MCF 10A (cell line): Measurements from ENCODE around the gene SIRPA. TPM values are rescaled to one million over a fixed set of nuclear protein-coding genes. Genes with fewer than 3 reads are reported as not detected.

Experiments
- BruUV-seq: library from RNA; stranded (reverse); fragments of 400-500 nt; replicated peaks from 2 replicates; lab custom pipeline; 2021; lab: Mats Ljungman, UMichigan
- CTCF ChIA-PET: fragments of 300-600 bp; sonication (Branson Sonifier 250); formaldehyde crosslinking; extraction: SDS; loops from one replicate; lab custom pipeline; 2021; ENCODE audit warnings: antibody characterized with exemption, inconsistent platforms; lab: Yijun Ruan, JAX
- POLR2A ChIA-PET: fragments of 300-600, 350-650 bp; sonication (Branson Sonifier 250); formaldehyde crosslinking; extraction: SDS; loops from one replicate; lab custom pipeline; 2020; ENCODE audit warnings: antibody characterized with exemption, inconsistent platforms; lab: Yijun Ruan, JAX
- DNase-seq: peaks from one replicate; pipeline ENCODE4 v3.0.0-alpha.2; 2018; ENCODE audit not compliant: unreplicated experiment
- H3K27ac Mint-ChIP-seq: one replicate; pipeline ENCODE4 v1.8.0; 2022; ENCODE audit warnings: mild to moderate bottlenecking, low read depth, mixed read lengths; ENCODE audit not compliant: unreplicated experiment
- H3K27me3 Mint-ChIP-seq: one replicate; pipeline ENCODE4 v1.8.0; 2022; ENCODE audit warnings: mixed read lengths; ENCODE audit not compliant: insufficient read depth, unreplicated experiment
- H3K36me3 Mint-ChIP-seq: one replicate; pipeline ENCODE4 v1.8.0; 2022; ENCODE audit warnings: mild to moderate bottlenecking, moderate library complexity, mixed read lengths; ENCODE audit not compliant: insufficient read depth, unreplicated experiment
- H3K4me1 Mint-ChIP-seq: one replicate; pipeline ENCODE4 v1.8.0; 2022; ENCODE audit warnings: mixed read lengths; ENCODE audit not compliant: insufficient read depth, unreplicated experiment
- H3K4me3 Mint-ChIP-seq: one replicate; pipeline ENCODE4 v1.8.0; 2022; ENCODE audit warnings: mild to moderate bottlenecking, moderate library complexity, mixed read lengths; ENCODE audit not compliant: unreplicated experiment
- H3K9me3 Mint-ChIP-seq: one replicate; pipeline ENCODE4 v1.8.0; 2022; ENCODE audit warnings: mixed read lengths; ENCODE audit not compliant: unreplicated experiment
- intact Hi-C: fragments of 100-400 bp; cut with micrococcal nuclease; formaldehyde crosslinking; loops from 2 replicates; pipeline ENCODE4 v1.14.1; 2022
- total RNA-seq: library from RNA; stranded (reverse); gene quantifications from 2 replicates; pipeline ENCODE4 v1.2.3, GENCODE V29; 2022
- TF ChIP-seq, protein P1 (sequence below): fragments of 200-600 bp; IDR thresholded peaks from one replicate; pipeline ENCODE4 v1.8.0; 2022; ENCODE audit warnings: antibody characterized with exemption, mild to moderate bottlenecking; ENCODE audit not compliant: unreplicated experiment

SIRPA gene
- total RNA-seq, 1 experiment from 2014 or later: 18.0 TPM

- DNase-seq: no peak
- Mint-ChIP-seq H3K36me3 (no peaks in the 10 kb centered on the region), H3K27me3 (no peaks in the 10 kb centered on the region), H3K4me1 (peaks cover 6% of the 10 kb centered on the region), H3K4me3 (no peak overlapping the region), H3K27ac (no peak overlapping the region), H3K9me3 (no peaks in the 10 kb centered on the region)
- POLR2A ChIA-PET: no interaction called here
- TF ChIP-seq, protein P1, sequence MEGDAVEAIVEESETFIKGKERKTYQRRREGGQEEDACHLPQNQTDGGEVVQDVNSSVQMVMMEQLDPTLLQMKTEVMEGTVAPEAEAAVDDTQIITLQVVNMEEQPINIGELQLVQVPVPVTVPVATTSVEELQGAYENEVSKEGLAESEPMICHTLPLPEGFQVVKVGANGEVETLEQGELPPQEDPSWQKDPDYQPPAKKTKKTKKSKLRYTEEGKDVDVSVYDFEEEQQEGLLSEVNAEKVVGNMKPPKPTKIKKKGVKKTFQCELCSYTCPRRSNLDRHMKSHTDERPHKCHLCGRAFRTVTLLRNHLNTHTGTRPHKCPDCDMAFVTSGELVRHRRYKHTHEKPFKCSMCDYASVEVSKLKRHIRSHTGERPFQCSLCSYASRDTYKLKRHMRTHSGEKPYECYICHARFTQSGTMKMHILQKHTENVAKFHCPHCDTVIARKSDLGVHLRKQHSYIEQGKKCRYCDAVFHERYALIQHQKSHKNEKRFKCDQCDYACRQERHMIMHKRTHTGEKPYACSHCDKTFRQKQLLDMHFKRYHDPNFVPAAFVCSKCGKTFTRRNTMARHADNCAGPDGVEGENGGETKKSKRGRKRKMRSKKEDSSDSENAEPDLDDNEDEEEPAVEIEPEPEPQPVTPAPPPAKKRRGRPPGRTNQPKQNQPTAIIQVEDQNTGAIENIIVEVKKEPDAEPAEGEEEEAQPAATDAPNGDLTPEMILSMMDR: no peak
- BruUV-seq: no TSS peak
- CTCF ChIA-PET: no interaction called here
- intact Hi-C loops: no loop called here
These were observed 28.4 kb upstream of the SIRPA start for GRCh38 chr20:1866834-1867233.

- H3K9me3 Mint-ChIP-seq: no peaks in the 10 kb centered on the region
- H3K4me1 Mint-ChIP-seq: peaks cover 6% of the 10 kb centered on the region
- no peak overlapping the region for H3K4me3 Mint-ChIP-seq
- no peaks in the 10 kb centered on the region for H3K36me3 Mint-ChIP-seq
- no peaks in the 10 kb centered on the region for H3K27me3 Mint-ChIP-seq
- no peak overlapping the region for H3K27ac Mint-ChIP-seq
- ChIA-PET POLR2A (interaction anchor here (0.9 kb wide), 1 partner anchor 15 kb away, joined by 3 read pairs; no protein-coding TSS in a partner anchor), CTCF (interaction anchor here (0.6 to 1.0 kb wide), 3 partner anchors 17 to 103 kb away, joined by 3 to 4 read pairs (median 3); no protein-coding TSS in a partner anchor)
- no TSS peak for BruUV-seq
- no peak for DNase-seq
- TF ChIP-seq, protein P1: no peak
- intact Hi-C loops: no loop called here
These were observed 27.5 kb upstream of the SIRPA start for GRCh38 chr20:1867495-1868260.

- DNase-seq: no peak
- BruUV-seq: no TSS peak
- Mint-ChIP-seq H3K36me3 (no peaks in the 10 kb centered on the region), H3K27me3 (no peaks in the 10 kb centered on the region), H3K4me3 (no peak overlapping the region), H3K9me3 (no peaks in the 10 kb centered on the region), H3K4me1 (no peaks in the 10 kb centered on the region), H3K27ac (no peak overlapping the region)
- ChIA-PET CTCF (interaction anchor here (0.9 kb wide), 1 partner anchor 92 kb away, joined by 3 read pairs; no protein-coding TSS in a partner anchor), POLR2A (no interaction called here)
- intact Hi-C loops: no loop called here
- TF ChIP-seq, protein P1: no peak
These were observed 26.4 kb upstream of the SIRPA start for GRCh38 chr20:1868856-1869255.

- TF ChIP-seq, protein P1: no peak
- H3K4me1 Mint-ChIP-seq: no peaks in the 10 kb centered on the region
- ChIA-PET CTCF (interaction anchor here (0.6 to 1.0 kb wide), 2 partner anchors 22 to 154 kb away, joined by 3 to 4 read pairs; no protein-coding TSS in a partner anchor), POLR2A (interaction anchor here (0.7 kb wide), 1 partner anchor 64 kb away, joined by 3 read pairs; no protein-coding TSS in a partner anchor)
- H3K9me3 Mint-ChIP-seq: no peaks in the 10 kb centered on the region
- H3K36me3 Mint-ChIP-seq: no peaks in the 10 kb centered on the region
- intact Hi-C loops: no loop called here
- H3K4me3 Mint-ChIP-seq: no peak overlapping the region
- H3K27ac Mint-ChIP-seq: no peak overlapping the region
- no peak for DNase-seq
- no peaks in the 10 kb centered on the region for H3K27me3 Mint-ChIP-seq
- BruUV-seq: no TSS peak
These were observed 24.9 kb upstream of the SIRPA start for GRCh38 chr20:1870323-1870722.
